ENCODE measurements around the gene GCC2.
"Not testable (repeated sequence)": the region's sequence is repeated elsewhere in the genome, so short reads cannot be mapped to it uniquely, and the experiment has no call there.

Gene GCC2, protein sequence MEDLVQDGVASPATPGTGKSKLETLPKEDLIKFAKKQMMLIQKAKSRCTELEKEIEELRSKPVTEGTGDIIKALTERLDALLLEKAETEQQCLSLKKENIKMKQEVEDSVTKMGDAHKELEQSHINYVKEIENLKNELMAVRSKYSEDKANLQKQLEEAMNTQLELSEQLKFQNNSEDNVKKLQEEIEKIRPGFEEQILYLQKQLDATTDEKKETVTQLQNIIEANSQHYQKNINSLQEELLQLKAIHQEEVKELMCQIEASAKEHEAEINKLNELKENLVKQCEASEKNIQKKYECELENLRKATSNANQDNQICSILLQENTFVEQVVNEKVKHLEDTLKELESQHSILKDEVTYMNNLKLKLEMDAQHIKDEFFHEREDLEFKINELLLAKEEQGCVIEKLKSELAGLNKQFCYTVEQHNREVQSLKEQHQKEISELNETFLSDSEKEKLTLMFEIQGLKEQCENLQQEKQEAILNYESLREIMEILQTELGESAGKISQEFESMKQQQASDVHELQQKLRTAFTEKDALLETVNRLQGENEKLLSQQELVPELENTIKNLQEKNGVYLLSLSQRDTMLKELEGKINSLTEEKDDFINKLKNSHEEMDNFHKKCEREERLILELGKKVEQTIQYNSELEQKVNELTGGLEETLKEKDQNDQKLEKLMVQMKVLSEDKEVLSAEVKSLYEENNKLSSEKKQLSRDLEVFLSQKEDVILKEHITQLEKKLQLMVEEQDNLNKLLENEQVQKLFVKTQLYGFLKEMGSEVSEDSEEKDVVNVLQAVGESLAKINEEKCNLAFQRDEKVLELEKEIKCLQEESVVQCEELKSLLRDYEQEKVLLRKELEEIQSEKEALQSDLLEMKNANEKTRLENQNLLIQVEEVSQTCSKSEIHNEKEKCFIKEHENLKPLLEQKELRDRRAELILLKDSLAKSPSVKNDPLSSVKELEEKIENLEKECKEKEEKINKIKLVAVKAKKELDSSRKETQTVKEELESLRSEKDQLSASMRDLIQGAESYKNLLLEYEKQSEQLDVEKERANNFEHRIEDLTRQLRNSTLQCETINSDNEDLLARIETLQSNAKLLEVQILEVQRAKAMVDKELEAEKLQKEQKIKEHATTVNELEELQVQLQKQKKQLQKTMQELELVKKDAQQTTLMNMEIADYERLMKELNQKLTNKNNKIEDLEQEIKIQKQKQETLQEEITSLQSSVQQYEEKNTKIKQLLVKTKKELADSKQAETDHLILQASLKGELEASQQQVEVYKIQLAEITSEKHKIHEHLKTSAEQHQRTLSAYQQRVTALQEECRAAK (N-terminal part only)

DNA sequence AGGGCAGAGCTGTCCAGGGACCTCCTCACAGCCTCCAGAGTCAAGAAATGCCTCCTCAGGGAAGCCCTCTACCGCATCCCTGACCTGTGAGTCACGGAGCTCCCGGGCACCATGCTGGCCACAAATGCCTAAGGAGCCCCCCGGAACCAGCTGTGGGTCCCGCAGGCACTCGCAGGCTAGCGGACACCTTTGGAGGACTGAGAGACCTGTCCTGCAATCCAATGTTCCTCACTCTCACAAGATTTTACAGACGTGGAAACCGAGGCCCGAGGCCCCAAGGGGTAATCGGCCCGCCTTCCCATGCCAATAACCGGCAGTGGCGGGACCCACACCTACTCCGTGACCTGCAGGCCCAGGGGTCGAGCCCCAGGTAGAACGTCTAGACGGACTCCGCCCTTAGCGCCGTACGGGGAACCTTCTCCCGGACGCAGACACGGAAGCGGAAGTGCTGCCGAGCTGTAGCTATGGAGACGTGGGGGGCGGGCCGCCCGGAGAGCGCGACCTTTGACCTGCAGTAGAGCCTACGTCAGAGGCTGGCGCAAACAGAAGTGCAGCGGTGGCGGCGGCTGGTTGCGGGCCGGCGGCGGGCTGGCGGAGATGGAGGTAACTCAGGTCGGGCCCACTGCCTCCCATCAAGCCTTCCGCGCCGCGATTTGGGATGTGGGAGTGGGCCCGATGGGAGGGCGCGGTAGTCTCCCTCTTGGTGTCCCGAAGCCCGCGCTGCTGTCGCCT, at the start of gene GCC2:
Gene GCC2, plus strand, starts transcription at position 529 of the 732 bp plus-strand sequence. Its CDS starts 69 bp downstream, at position 598.
- DNase-seq (ENCODE audit: low spot score), result peak; percentile 95

DNA sequence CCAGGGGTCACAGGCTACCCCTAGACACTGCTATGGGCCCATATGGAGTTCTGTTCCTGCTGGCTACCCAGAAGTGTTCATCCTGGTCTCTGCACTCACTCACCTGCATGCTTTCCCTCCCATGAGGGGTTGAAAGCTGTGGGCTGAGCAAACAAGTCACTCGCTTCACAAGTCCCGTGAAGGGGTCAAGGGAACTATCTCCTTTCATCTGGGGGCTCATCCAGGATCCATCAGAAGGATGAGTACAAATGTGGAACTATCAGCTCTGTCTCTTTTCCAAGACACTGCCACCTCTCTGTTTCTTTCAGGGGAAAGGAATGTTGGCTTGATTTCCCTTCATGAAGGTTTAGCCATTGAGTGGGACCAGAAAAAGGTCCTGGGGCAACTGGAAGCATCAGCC, 49.5 kb upstream of the GCC2 start:
- no peak for DNase-seq (ENCODE audit: low spot score)

DNA sequence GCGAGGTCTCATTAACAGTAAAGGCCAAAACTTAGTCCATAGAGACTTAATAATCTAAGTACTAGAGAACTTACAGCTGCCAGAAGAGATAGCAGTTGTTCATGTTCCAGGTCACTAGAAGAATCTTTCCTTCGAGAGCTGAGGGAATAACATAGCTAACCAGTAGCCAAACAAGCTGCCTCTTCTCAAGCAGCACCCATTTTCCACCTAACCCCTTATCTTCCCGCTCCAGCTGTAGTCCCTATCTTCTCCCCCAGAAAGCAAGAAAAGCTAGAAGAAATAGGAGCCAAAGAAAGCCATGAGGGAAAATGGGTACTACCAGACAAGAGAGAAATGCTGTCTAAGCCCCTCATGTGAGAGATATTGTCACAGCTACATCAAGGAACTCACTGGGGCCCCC, 47.2 kb upstream of the GCC2 start:
- no peak for DNase-seq (ENCODE audit: low spot score)

- no peak for DNase-seq (ENCODE audit: low spot score)
These were observed 45.5 kb upstream of the GCC2 start for GRCh38 chr2:108403494-108403893.

- no peak for DNase-seq (ENCODE audit: low spot score)
These were observed 44.1 kb upstream of the GCC2 start for GRCh38 chr2:108404784-108405397.

GRCh38 chr2:108407864-108408729, 40.9 kb upstream of the GCC2 start:
- DNase-seq (ENCODE audit: low spot score), result no peak

DNA sequence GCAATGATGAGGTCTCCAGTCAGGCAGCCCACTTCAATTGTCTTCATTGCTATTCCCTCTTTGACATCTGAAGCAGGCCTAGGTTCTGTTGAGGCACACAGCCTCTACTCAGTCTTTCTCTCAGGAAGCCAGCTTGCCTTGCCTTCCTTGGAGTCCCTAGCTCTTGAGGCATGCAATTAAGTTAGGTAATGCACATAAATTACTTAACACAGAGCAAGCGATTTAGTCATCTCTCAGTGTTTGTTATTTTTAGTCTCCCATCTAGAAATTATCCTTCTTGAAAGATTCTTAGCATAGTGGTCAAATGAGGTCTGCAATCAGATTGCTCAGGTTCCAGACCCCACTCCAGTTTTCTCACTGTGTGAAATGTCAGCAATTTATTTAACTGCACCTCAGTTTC, 39.2 kb upstream of the GCC2 start:
- DNase-seq (ENCODE audit: low spot score), result no peak

GRCh38 chr2:108412995-108413710, 35.9 kb upstream of the GCC2 start:
- DNase-seq (ENCODE audit: low spot score), result no peak

DNA sequence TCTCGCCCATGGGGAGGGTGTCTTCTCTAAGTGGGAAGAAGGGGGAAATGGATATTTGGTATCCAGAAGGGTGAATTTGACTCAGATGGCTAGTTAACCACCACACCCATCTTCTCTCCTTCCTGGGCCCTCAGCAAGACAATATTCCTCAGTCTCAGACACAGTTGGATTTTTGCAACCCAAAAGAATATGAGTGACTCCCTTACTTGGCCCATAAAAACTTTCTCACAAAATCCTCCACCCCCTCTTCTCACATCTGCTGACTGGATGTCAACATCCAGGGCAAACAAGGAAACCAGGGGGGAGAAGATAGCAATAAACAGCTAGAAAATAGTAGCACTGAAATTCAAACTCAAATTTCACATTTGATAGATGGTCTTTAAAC, 35.3 kb upstream of the GCC2 start:
- DNase-seq (ENCODE audit: low spot score), result no peak

DNA sequence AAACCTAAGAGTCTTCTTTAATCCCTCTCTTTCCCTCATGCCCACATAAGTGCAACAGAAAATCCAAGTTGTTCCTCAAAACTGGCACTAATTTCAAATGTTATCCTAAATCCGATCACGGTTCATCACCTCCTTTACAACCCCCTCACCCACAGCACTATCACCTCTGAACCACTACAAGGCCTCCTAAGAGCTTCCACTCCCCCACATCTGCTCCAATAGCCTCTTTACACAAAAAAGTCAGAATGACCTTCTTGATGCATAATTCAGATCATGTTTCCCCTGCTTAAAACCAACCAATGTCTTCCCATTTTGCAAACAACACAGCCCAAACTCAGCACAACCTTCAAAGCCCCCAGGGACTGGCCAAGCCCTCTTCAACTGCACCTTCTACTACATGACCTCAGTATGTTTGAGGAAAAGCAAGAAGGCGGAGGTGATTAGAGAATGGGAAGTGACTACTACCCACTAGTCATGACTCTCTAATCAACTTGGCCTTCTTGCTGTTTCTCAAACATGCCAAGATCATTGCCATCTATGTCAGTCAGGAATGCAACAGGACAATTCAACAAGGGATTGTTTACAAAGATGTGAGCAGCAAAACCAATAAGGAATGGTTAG, 34.6 kb upstream of the GCC2 start:
- DNase-seq (ENCODE audit: low spot score), result no peak

- no peak for DNase-seq (ENCODE audit: low spot score)
These were observed 34.1 kb upstream of the GCC2 start for GRCh38 chr2:108414945-108415344.

DNA sequence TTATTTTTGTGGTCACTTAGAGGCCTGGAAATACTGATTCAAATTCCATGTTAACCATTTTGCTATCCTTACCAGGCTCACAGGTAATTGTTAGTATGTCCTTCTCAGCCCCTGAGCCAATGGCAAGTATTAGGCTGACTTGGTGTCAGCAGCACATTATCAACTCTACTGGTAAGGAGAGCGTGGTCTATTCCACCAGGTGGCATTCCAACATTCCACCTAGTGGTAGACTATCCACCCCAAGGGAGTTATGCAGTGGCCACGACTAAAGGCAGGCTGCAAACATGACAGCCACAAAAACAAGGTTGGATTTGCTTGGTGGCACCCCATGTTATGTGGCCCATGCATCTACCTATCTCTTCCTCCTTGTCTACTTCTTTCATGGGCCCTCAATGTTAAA, 31.8 kb upstream of the GCC2 start:
- peak; percentile 1 for DNase-seq (ENCODE audit: low spot score)

DNA sequence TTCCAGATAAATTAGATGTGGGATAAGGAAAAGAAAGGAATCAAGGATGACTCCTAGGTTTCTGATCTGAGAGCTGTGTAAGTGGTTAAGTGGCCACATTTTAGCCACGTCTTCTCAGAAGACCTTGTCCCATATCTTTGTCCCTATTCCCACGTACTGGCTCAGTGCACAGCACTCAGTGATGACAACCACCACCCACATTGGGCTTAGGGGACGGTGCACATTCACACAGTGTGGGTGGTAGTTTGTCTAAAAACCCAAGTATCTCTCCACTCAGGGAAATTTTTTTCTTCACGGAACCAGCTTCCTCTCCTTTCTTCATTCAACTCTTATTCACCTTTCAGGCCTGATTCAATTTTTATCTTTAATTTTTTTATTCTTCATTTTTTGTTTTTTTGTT, 30.6 kb upstream of the GCC2 start:
- DNase-seq (ENCODE audit: low spot score), result no peak

DNA sequence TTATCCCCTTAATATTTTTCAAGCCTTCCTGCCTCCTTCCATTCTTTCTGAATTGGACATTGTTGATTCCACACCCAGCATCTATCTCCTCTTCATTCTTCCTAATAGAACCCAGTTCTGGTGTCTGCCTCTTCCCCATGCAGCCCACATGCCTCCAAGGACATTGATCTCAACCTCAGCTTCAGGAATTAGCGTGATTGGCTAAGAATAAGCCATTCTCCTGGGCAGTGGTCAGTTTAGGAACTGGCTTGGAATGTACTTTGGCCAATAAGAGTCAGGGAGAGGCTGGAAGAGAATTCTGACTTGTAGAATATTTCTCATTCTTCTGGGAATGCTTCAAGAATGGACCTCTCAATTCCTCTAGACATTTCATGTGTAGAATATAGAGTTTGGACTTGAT, 25.9 kb upstream of the GCC2 start:
- DNase-seq (ENCODE audit: low spot score), result no peak

GRCh38 chr2:108423502-108424251, 25.3 kb upstream of the GCC2 start:
- no peak for DNase-seq (ENCODE audit: low spot score)

- DNase-seq (ENCODE audit: low spot score), result no peak
These were observed 20.6 kb upstream of the GCC2 start for GRCh38 chr2:108428286-108429009.

GRCh38 chr2:108435578-108435977, 13.4 kb upstream of the GCC2 start:
- not testable (repeated sequence) for DNase-seq (ENCODE audit: low spot score)

DNA sequence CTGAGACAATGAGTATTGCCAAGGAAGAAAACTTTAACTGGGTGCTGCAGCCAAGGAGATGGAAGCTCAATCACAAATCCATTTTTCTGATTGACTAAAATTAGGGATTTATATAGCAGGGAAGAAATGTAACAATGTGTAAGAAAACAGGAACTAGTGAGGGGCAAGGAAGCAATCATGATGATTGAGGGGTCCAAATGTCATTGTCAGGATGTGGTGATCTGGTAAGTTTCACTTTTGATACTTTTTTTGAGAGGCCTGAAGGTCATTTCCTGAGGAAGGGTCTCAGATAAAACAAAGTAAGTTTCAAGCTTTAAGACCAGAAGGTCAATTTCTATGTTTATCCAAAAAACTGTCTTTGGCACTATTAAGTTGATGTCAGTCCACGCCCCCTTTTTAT, 12.0 kb upstream of the GCC2 start:
- DNase-seq (ENCODE audit: low spot score), result no peak

Measured in CD4-positive, alpha-beta T cell treated with Interleukin-6 at 100 ng/mL for 8 hours (primary cell).